ACC112 (cell line): ENCODE measurements around the gene GAS7.

Experiments
- H2AFZ ChIP-seq: fragments of 200-600 bp; sonication (generic); one replicate; pipeline ENCODE4 v1.6.0; 2017; ENCODE audit warnings: antibody characterized with exemption, low read length; ENCODE audit not compliant: unreplicated experiment
- H3K27ac ChIP-seq: fragments of 200-600 bp; sonication (generic); 2 replicates; pipeline ENCODE4 v1.5.1; 2014; ENCODE audit warnings: low read depth, mild to moderate bottlenecking, antibody characterized with exemption, low read length, moderate library complexity
- H3K27me3 ChIP-seq: fragments of 200-600 bp; sonication (generic); 2 replicates; pipeline ENCODE4 v1.6.1; 2014; ENCODE audit warnings: mild to moderate bottlenecking, antibody characterized with exemption, low read length, moderate library complexity, mixed read lengths; ENCODE audit not compliant: insufficient read depth
- H3K36me3 ChIP-seq: fragments of 200-600 bp; sonication (generic); 2 replicates; pipeline ENCODE4 v1.6.1; 2016; ENCODE audit warnings: mild to moderate bottlenecking, antibody characterized with exemption, low read length, moderate library complexity, mixed read lengths; ENCODE audit not compliant: insufficient read depth
- H3K4me1 ChIP-seq: fragments of 200-600 bp; sonication (generic); one replicate; pipeline ENCODE4 v1.6.1; 2016; ENCODE audit warnings: low read length, mixed read lengths; ENCODE audit not compliant: insufficient read depth, unreplicated experiment, control insufficient read depth
- H3K4me3 ChIP-seq: fragments of 200-600 bp; sonication (generic); 2 replicates; pipeline ENCODE4 v1.5.1; 2014; ENCODE audit warnings: mild to moderate bottlenecking, low read depth, low read length
- H3K79me2 ChIP-seq: fragments of 200-600 bp; sonication (generic); one replicate; pipeline ENCODE4 v1.6.0; 2016; ENCODE audit warnings: low read length; ENCODE audit not compliant: control insufficient read depth, unreplicated experiment, insufficient read depth

GAS7 gene

GRCh38 chr17:10171122-10171571 lies 27.3 kb downstream of the GAS7 start:
- H3K27ac ChIP-seq, result no peak overlapping the region
- peaks cover 9% of the 10 kb centered on the region for H3K27me3 ChIP-seq
- peaks cover 5% of the 10 kb centered on the region for H3K4me1 ChIP-seq
- no peak overlapping the region for H2AFZ ChIP-seq
- H3K4me3 ChIP-seq, result no peak overlapping the region
- H3K79me2 ChIP-seq, result no peaks in the 10 kb centered on the region
- H3K36me3 ChIP-seq, result no peaks in the 10 kb centered on the region

- peaks cover 9% of the 10 kb centered on the region for H3K27me3 ChIP-seq
- H2AFZ ChIP-seq, result no peak overlapping the region
- no peaks in the 10 kb centered on the region for H3K36me3 ChIP-seq
- H3K27ac ChIP-seq, result no peak overlapping the region
- H3K4me3 ChIP-seq, result no peak overlapping the region
- H3K79me2 ChIP-seq, result no peaks in the 10 kb centered on the region
- H3K4me1 ChIP-seq, result peaks cover 5% of the 10 kb centered on the region
Measured at GRCh38 chr17:10170233-10170632, 28.2 kb downstream of the GAS7 start.

GRCh38 chr17:10169290-10169689 lies 29.1 kb downstream of the GAS7 start:
- H3K4me1 ChIP-seq, result peaks cover 5% of the 10 kb centered on the region
- H3K36me3 ChIP-seq, result no peaks in the 10 kb centered on the region
- H3K4me3 ChIP-seq, result no peak overlapping the region
- no peak overlapping the region for H3K27ac ChIP-seq
- no peak overlapping the region for H2AFZ ChIP-seq
- peaks cover 9% of the 10 kb centered on the region for H3K27me3 ChIP-seq
- H3K79me2 ChIP-seq, result no peaks in the 10 kb centered on the region

- Histone ChIP-seq H3K27ac (no peak overlapping the region), H3K27me3 (peaks cover 8% of the 10 kb centered on the region), H3K79me2 (no peaks in the 10 kb centered on the region), H3K4me1 (no peaks in the 10 kb centered on the region), H3K4me3 (no peak overlapping the region), H2AFZ (no peak overlapping the region), H3K36me3 (no peaks in the 10 kb centered on the region)
Measured at GRCh38 chr17:10166176-10166935, 32.0 kb downstream of the GAS7 start.

- H3K79me2 ChIP-seq, result no peaks in the 10 kb centered on the region
- no peaks in the 10 kb centered on the region for H3K27me3 ChIP-seq
- H3K4me1 ChIP-seq, result no peaks in the 10 kb centered on the region
- no peak overlapping the region for H3K27ac ChIP-seq
- no peak overlapping the region for H3K4me3 ChIP-seq
- H3K36me3 ChIP-seq, result no peaks in the 10 kb centered on the region
- H2AFZ ChIP-seq, result peak overlapping the region; percentile 14
Measured at GRCh38 chr17:10162096-10162495, 36.3 kb downstream of the GAS7 start.

GRCh38 chr17:10161386-10161785 lies 37.0 kb downstream of the GAS7 start:
- H3K27ac ChIP-seq, result no peak overlapping the region
- no peaks in the 10 kb centered on the region for H3K4me1 ChIP-seq

GRCh38 chr17:10156948-10157607 lies 41.3 kb downstream of the GAS7 start:
- H3K4me3 ChIP-seq, result no peak overlapping the region
- no peak overlapping the region for H2AFZ ChIP-seq
- H3K27ac ChIP-seq, result no peak overlapping the region

More at GRCh38 chr17:10161386-10161785, 37.0 kb downstream of the GAS7 start:
- no peak overlapping the region for H2AFZ ChIP-seq
- H3K79me2 ChIP-seq, result no peaks in the 10 kb centered on the region
- no peaks in the 10 kb centered on the region for H3K27me3 ChIP-seq
- H3K4me3 ChIP-seq, result no peak overlapping the region
- H3K36me3 ChIP-seq, result no peaks in the 10 kb centered on the region

GRCh38 chr17:10156599-10156947 lies 41.8 kb downstream of the GAS7 start:
- no peak overlapping the region for H3K27ac ChIP-seq

More at GRCh38 chr17:10156948-10157607, 41.3 kb downstream of the GAS7 start:
- Histone ChIP-seq H3K79me2 (no peaks in the 10 kb centered on the region), H3K27me3 (no peaks in the 10 kb centered on the region), H3K4me1 (no peaks in the 10 kb centered on the region), H3K36me3 (no peaks in the 10 kb centered on the region)

GRCh38 chr17:10156077-10156435 lies 42.4 kb downstream of the GAS7 start:
- Histone ChIP-seq H3K4me3 (no peak overlapping the region), H3K27ac (no peak overlapping the region), H3K4me1 (no peaks in the 10 kb centered on the region), H3K79me2 (no peaks in the 10 kb centered on the region), H2AFZ (no peak overlapping the region), H3K36me3 (no peaks in the 10 kb centered on the region), H3K27me3 (no peaks in the 10 kb centered on the region)

More at GRCh38 chr17:10156599-10156947, 41.8 kb downstream of the GAS7 start:
- Histone ChIP-seq H3K4me1 (no peaks in the 10 kb centered on the region), H3K36me3 (no peaks in the 10 kb centered on the region), H3K4me3 (no peak overlapping the region), H3K27me3 (no peaks in the 10 kb centered on the region), H3K79me2 (no peaks in the 10 kb centered on the region), H2AFZ (no peak overlapping the region)

- Histone ChIP-seq H3K4me3 (no peak overlapping the region), H3K27me3 (no peaks in the 10 kb centered on the region), H3K4me1 (peaks cover under 1% of the 10 kb centered on the region), H3K27ac (no peak overlapping the region), H3K79me2 (no peaks in the 10 kb centered on the region), H2AFZ (no peak overlapping the region), H3K36me3 (no peaks in the 10 kb centered on the region)
Measured at GRCh38 chr17:10155371-10156076, 42.9 kb downstream of the GAS7 start.
